OCI-LY7 (cell line): ENCODE data around the gene KCNE5.
"Not testable (repeated sequence)": the region's sequence is repeated elsewhere in the genome, so short reads cannot be mapped to it uniquely, and the experiment has no call there.

Experiments used
- CTCF ChIP-seq: fragments of 200-600 bp; sonication (generic); conservative IDR thresholded peaks from 2 replicates; pipeline ENCODE4 v1.5.1; 2014; ENCODE audit warnings: mild to moderate bottlenecking, antibody characterized with exemption, low read length, moderate library complexity, mixed read lengths
- EZH2phosphoT487 ChIP-seq: fragments of 200-600 bp; sonication (generic); IDR thresholded peaks from 2 replicates; pipeline ENCODE4 v1.6.1; 2018; ENCODE audit warnings: low read depth, borderline replicate concordance, mild to moderate bottlenecking, mixed run types, antibody characterized with exemption, low read length, moderate library complexity, mixed read lengths

- not testable (repeated sequence) for TF ChIP-seq CTCF, EZH2phosphoT487
These were observed 32.4 kb upstream of the KCNE5 start for GRCh38 chrX:109657364-109657763.
